Measurements from ENCODE around the gene GALNT15. TPM values are rescaled to one million over a fixed set of nuclear protein-coding genes. Genes with fewer than 3 reads are reported as not detected.

GALNT15 gene
- total RNA-seq, 2 experiments from 2014 or later, result not detected

DNA sequence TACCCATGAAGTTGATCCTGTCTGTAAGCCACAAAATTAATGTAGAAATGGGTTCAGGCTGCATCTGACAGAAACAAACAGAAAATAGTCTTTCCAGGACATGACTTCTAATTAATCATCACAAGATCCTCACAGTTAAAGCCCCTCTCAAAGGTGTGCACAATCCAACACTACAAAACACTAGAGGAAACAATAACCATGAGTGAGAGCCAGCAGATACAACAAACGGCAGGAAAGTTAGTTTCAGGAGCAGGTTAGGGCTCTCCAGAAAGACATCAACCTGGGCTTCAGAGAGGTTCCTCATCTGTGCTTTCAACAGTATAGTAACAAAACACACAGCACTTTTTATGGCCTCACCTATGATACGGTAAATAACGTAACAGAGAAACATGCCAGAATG lies 47.5 kb downstream of the GALNT15 start:
- POLR2A ChIA-PET, result no interaction called here
- TF ChIP-seq, protein P1, sequence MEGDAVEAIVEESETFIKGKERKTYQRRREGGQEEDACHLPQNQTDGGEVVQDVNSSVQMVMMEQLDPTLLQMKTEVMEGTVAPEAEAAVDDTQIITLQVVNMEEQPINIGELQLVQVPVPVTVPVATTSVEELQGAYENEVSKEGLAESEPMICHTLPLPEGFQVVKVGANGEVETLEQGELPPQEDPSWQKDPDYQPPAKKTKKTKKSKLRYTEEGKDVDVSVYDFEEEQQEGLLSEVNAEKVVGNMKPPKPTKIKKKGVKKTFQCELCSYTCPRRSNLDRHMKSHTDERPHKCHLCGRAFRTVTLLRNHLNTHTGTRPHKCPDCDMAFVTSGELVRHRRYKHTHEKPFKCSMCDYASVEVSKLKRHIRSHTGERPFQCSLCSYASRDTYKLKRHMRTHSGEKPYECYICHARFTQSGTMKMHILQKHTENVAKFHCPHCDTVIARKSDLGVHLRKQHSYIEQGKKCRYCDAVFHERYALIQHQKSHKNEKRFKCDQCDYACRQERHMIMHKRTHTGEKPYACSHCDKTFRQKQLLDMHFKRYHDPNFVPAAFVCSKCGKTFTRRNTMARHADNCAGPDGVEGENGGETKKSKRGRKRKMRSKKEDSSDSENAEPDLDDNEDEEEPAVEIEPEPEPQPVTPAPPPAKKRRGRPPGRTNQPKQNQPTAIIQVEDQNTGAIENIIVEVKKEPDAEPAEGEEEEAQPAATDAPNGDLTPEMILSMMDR (IDR thresholded peaks at IDR 0.05), result no peak
- H3K4me1 Mint-ChIP-seq (ENCODE audit: low read depth), result no peaks in the 10 kb centered on the region
- CTCF ChIA-PET, result interaction anchor here (1.1 to 2.0 kb wide), 3 partner anchors 9 to 173 kb away, joined by 3 to 5 read pairs (median 4); no protein-coding TSS in a partner anchor
- DNase-seq (no peak), ATAC-seq (no peak)
- H3K4me3 Mint-ChIP-seq, result no peak overlapping the region
- intact Hi-C loops (cut with micrococcal nuclease), result no loop called here
- H3K36me3 Mint-ChIP-seq (ENCODE audit: low read depth), result no peaks in the 10 kb centered on the region
- H3K27ac Mint-ChIP-seq, result no peak overlapping the region
- H3K9me3 Mint-ChIP-seq, result no peaks in the 10 kb centered on the region
- peaks cover 1% of the 10 kb centered on the region for H3K27me3 Mint-ChIP-seq

DNA sequence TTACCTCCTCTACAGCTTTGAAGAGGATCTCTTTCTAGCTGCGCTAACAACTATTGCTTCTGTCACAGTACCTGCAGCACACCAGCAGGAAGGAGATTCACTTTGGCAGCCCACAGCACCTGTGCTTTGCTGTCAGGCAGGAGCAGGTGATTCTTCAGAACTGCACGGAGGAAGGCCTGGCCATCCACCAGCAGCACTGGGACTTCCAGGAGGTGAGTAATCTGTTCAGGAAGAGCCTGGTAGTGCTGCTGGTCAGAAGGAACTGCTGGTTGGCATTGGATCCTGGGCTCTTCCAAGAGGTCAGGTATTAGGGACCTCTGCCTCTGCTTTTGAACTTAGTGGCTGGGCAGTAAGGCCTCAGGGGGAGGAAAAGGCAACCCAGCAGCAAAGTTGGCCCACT lies 48.1 kb downstream of the GALNT15 start:
- ATAC-seq, result no peak
- H3K27ac Mint-ChIP-seq, result no peak overlapping the region
- peaks cover 1% of the 10 kb centered on the region for H3K27me3 Mint-ChIP-seq
- TF ChIP-seq, protein P1 (IDR thresholded peaks at IDR 0.05), result no peak
- H3K4me1 Mint-ChIP-seq (ENCODE audit: low read depth), result no peaks in the 10 kb centered on the region
- CTCF ChIA-PET, result interaction anchor here (2.0 kb wide), 1 partner anchor 173 kb away, joined by 5 read pairs; no protein-coding TSS in a partner anchor
- no peak for DNase-seq
- H3K4me3 Mint-ChIP-seq, result no peak overlapping the region
- POLR2A ChIA-PET, result no interaction called here
- H3K9me3 Mint-ChIP-seq, result no peaks in the 10 kb centered on the region
- intact Hi-C loops (cut with micrococcal nuclease), result no loop called here
- H3K36me3 Mint-ChIP-seq (ENCODE audit: low read depth), result no peaks in the 10 kb centered on the region

DNA sequence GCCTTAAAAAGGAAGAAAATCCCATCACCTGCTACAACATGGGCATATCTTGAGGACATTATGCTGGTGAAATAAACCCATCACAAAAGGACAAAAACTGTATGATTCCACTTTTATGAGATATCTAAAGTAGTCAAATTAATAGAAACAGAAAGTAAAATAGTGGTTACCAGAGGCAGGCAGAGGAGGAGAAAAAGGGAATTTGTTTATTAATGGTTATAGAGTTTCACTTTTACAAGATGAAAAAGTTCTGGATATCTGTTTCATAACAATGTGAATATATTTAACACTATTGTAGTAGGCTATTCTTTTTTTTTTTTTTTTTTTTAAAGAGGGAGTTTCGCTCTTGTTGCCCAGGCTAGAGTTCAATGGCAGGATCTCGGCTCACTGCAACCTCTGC lies 49.8 kb downstream of the GALNT15 start:
- POLR2A ChIA-PET, result no interaction called here
- Mint-ChIP-seq H3K4me1 (ENCODE audit: low read depth) (no peaks in the 10 kb centered on the region), H3K4me3 (no peak overlapping the region), H3K27ac (no peak overlapping the region), H3K9me3 (no peaks in the 10 kb centered on the region), H3K36me3 (ENCODE audit: low read depth) (no peaks in the 10 kb centered on the region), H3K27me3 (no peaks in the 10 kb centered on the region)
- intact Hi-C loops (cut with micrococcal nuclease), result no loop called here
- CTCF ChIA-PET, result no interaction called here
- ATAC-seq, result no peak
- DNase-seq, result no peak
- TF ChIP-seq, protein P1 (IDR thresholded peaks at IDR 0.05), result no peak

DNA sequence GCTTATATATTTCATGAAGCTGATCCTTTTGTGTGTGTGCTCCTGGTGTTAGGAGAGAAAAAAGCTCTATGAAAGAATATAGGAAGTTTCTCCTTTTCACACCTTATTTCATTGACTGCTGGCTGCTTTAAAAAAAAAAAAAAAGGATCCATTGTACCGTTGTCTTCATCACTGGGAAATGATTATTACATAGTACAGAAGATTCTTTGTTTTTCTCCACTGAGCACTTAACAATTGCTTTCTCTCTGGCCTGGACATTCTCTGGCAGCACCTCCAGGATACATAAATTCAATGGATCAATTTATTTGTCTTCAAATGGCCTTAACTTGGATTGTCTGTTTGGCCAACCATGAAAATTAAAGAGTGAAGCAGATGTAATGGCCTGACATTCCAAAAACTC lies 53.1 kb downstream of the GALNT15 start:
- TF ChIP-seq, protein P1 (IDR thresholded peaks at IDR 0.05), result no peak
- no peaks in the 10 kb centered on the region for H3K36me3 Mint-ChIP-seq (ENCODE audit: low read depth)
- ATAC-seq (no peak), DNase-seq (no peak)
- POLR2A ChIA-PET, result no interaction called here
- no peak overlapping the region for H3K27ac Mint-ChIP-seq
- no peaks in the 10 kb centered on the region for H3K4me1 Mint-ChIP-seq (ENCODE audit: low read depth)
- CTCF ChIA-PET, result interaction anchor here (0.6 to 1.2 kb wide), 2 partner anchors 16 to 467 kb away, joined by 3 read pairs; no protein-coding TSS in a partner anchor
- H3K27me3 Mint-ChIP-seq, result no peaks in the 10 kb centered on the region
- no peaks in the 10 kb centered on the region for H3K9me3 Mint-ChIP-seq
- H3K4me3 Mint-ChIP-seq, result no peak overlapping the region
- intact Hi-C loops (cut with micrococcal nuclease), result no loop called here

DNA sequence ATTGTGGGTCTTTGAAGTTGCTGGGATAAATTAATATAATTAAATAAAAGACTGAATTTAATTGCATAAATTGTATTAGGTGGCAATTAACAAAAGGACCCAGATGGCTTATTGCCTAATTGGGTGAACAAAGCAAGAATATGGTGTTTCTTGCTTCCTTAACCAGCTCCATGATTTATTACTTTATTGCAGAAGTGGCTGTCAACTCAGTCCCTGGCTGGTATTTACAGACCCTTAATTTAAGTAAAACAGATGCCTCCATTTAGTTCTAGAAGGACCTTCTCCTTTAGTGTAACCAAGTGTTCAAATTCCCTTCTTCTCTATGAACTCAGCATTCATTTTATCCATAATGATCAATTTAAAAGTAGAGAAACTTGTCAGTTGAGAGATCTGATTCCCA lies 55.2 kb downstream of the GALNT15 start:
- intact Hi-C loops (cut with micrococcal nuclease), result no loop called here
- DNase-seq (no peak), ATAC-seq (no peak)
- Mint-ChIP-seq H3K9me3 (no peaks in the 10 kb centered on the region), H3K36me3 (ENCODE audit: low read depth) (no peaks in the 10 kb centered on the region), H3K27ac (no peak overlapping the region), H3K27me3 (peaks cover 4% of the 10 kb centered on the region), H3K4me3 (no peak overlapping the region), H3K4me1 (ENCODE audit: low read depth) (no peaks in the 10 kb centered on the region)
- CTCF ChIA-PET, result interaction anchor here (0.7 to 0.9 kb wide), 2 partner anchors 13 to 36 kb away, joined by 3 read pairs; no protein-coding TSS in a partner anchor
- TF ChIP-seq, protein P1 (IDR thresholded peaks at IDR 0.05), result no peak
- POLR2A ChIA-PET, result no interaction called here
